Measurements from ENCODE around the gene PCSK7. TPM values are rescaled to one million over a fixed set of nuclear protein-coding genes. Genes with fewer than 3 reads are reported as not detected.
A peak's percentile ranks its signal among the peaks of the same experiment; 100 is the strongest.

PCSK7 gene
- total and polyA plus RNA-seq, 2 of the 4 experiments (the other 2 are of a cell fraction): 35.8 to 54.3 TPM

DNA sequence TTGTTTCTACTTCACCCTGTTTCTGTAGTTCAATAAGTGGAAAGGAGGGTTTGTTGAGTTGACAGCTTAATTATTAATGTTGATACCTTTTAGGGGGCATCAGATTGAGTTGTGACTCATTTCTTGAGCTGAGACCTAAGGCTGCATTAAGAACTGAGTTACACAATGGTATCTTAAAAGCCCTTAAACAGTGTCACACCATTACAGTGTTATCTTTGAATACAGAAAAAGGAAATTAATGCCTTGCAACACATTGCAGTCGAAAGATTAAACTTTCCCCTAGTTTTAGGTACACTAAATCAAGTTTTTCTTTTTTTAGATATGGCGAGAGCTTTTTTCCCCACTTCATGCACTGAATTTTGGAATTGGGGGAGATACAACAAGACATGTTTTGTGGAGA is 71.0 kb downstream of the PCSK7 start:
- no peak overlapping the region for H4K91ac ChIP-seq (ENCODE audit: insufficient read depth, low read depth, low read length)
- H4K8ac ChIP-seq (ENCODE audit: low read depth in 2 of 2, low read length in 2 of 2): no peak overlapping the region
- peaks cover 17 to 69% of the 10 kb centered on the region in 2 experiments for H3K79me1 ChIP-seq (ENCODE audit: low read depth in 1 of 2, low read length in 2 of 2)
- intact Hi-C loops (cut with micrococcal nuclease): no loop called here
- no peak overlapping the region for H3K9ac ChIP-seq (ENCODE audit: low read depth, low read length)
- H3K4ac ChIP-seq (ENCODE audit: low read depth, low read length): no peak overlapping the region
- H3K4me3 ChIP-seq (ENCODE audit: insufficient read depth, low read depth, low read length): no peak overlapping the region
- no peak overlapping the region for H2BK5ac ChIP-seq (ENCODE audit: low read depth, low read length, poor library complexity, severe bottlenecking)
- H3K27me3 ChIP-seq (ENCODE audit: control insufficient read depth, insufficient read depth, low read length): no peaks in the 10 kb centered on the region
- ATAC-seq (ENCODE audit: low read depth): no peak
- H3K9me3 ChIP-seq (ENCODE audit: control insufficient read depth, insufficient read depth, low read length): no peaks in the 10 kb centered on the region
- peaks cover 45% of the 10 kb centered on the region for H3K36me3 ChIP-seq (ENCODE audit: control insufficient read depth, insufficient read depth, low read length)
- no peak overlapping the region for H4K5ac ChIP-seq (ENCODE audit: low read depth, low read length)
- no peak overlapping the region for H2BK15ac ChIP-seq (ENCODE audit: low read depth, low read length)
- no peak overlapping the region for H3K4me2 ChIP-seq (ENCODE audit: low read depth, low read length)
- no peak for DNase-seq
- in situ Hi-C loops (cut with MboI; ENCODE audit: low sequenced_read_pairs): no loop called here
- dilution Hi-C loops (cut with HindIII; ENCODE audit: low sequenced_read_pairs, unreplicated experiment): no loop called here
- H3K27ac ChIP-seq (ENCODE audit: insufficient read depth, low read length): no peak overlapping the region
- no peaks in the 10 kb centered on the region for H3K4me1 ChIP-seq (ENCODE audit: control insufficient read depth, insufficient read depth, low read length)
- no peak overlapping the region for H2AK5ac ChIP-seq (ENCODE audit: low read depth, low read length)
- H3K9me1 ChIP-seq (ENCODE audit: insufficient read depth, low read length): 0 out of 2 replicates have a peak, but pooled peaks cover 7% of the 10 kb centered on the region
- no peak overlapping the region for H2AFZ ChIP-seq (replicated peaks; ENCODE audit: low read length, poor library complexity)
- TF ChIP-seq CTCF (conservative IDR thresholded peaks at IDR 0.05; ENCODE audit: low read depth, low read length) (no peak), ELK1 (IDR thresholded peaks at IDR 0.05; ENCODE audit: borderline replicate concordance, low read depth, low read length) (no peak), POLR2A (IDR thresholded peaks at IDR 0.05; ENCODE audit: low read depth, low read length) (no peak), RCOR1 (IDR thresholded peaks at IDR 0.05; ENCODE audit: insufficient replicate concordance, low read length) (no peak), RAD21 (IDR thresholded peaks at IDR 0.05; ENCODE audit: low read length) (no peak), RFX5 (IDR thresholded peaks at IDR 0.05; ENCODE audit: low read depth, low read length) (no peak), NFE2L2 (IDR thresholded peaks at IDR 0.05; ENCODE audit: low read depth, low read length) (no peak), FOS (IDR thresholded peaks at IDR 0.05; ENCODE audit: low read depth, low read length) (no peak), MAFK (IDR thresholded peaks at IDR 0.05; ENCODE audit: low read depth, low read length) (no peak), CHD1 (IDR thresholded peaks at IDR 0.05; ENCODE audit: low read depth, low read length) (no peak), SMC3 (IDR thresholded peaks at IDR 0.05; ENCODE audit: low read depth, low read length) (no peak), BHLHE40 (IDR thresholded peaks at IDR 0.05; ENCODE audit: low read depth, low read length) (no peak), MAZ (IDR thresholded peaks at IDR 0.05; ENCODE audit: borderline replicate concordance, low read depth, low read length) (no peak), CEBPB (IDR thresholded peaks at IDR 0.05; ENCODE audit: low read depth, low read length) (no peak)
- WGBS, 2 experiments (ENCODE audit: extremely low coverage in 2 of 2, insufficient read length in 1 of 2): no CpG with 5 or more reads among the region's 2 CpGs
- H2BK120ac ChIP-seq (ENCODE audit: low read depth, low read length): no peak overlapping the region
- H3K14ac ChIP-seq (replicated peaks; ENCODE audit: low read depth, low read length): no peak overlapping the region
- H3K18ac ChIP-seq (ENCODE audit: low read depth, low read length): no peak overlapping the region
- H4K20me1 ChIP-seq (ENCODE audit: insufficient read depth, low read length): peaks cover 54% of the 10 kb centered on the region
- no peak overlapping the region for H2BK20ac ChIP-seq (ENCODE audit: low read depth, low read length)
- no peak overlapping the region for H2AK9ac ChIP-seq (replicated peaks; ENCODE audit: low read depth, low read length, poor library complexity)
- CTCF ChIA-PET: no interaction called here
- BruUV-seq (replicated peaks): no TSS peak
- no peak overlapping the region for H3K56ac ChIP-seq (ENCODE audit: extremely low read depth, insufficient read depth, low read length)
- POLR2A ChIA-PET (ENCODE audit: unreplicated experiment): no interaction called here
- H3K23ac ChIP-seq (ENCODE audit: low read depth, low read length): 0 out of 2 replicates have a peak overlapping the region, but pooled peaks have one; percentile 59
